Measurements from ENCODE around the gene ERF.

ERF gene

GRCh38 chr19:42242069-42242511 is 12.8 kb downstream of the ERF start:
- DNase-seq (ENCODE audit: low spot score), result peak; percentile 26

GRCh38 chr19:42241279-42241678 is 13.6 kb downstream of the ERF start:
- DNase-seq (ENCODE audit: low spot score), result no peak

GRCh38 chr19:42239544-42240220 is 15.2 kb downstream of the ERF start:
- DNase-seq (ENCODE audit: low spot score), result no peak

DNA sequence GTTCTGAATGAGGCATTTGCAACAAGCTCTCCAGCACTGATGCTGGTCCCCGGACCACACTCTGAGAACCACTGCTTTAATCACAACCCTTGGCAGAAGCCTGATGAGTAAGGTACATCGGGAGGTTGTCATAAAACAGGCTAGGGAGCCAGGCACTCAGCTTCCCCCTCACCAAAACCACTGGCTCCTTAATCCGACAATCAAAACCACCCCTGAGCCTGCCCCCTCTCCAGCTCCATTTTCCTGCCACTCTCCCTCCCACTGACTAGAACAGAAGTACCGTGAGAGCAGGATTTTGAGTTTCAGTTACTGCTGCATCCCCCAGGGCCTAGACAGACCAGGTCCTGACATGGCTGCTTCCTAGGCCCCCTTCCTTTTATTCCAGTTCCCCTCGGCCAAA is 19.7 kb downstream of the ERF start:
- DNase-seq (ENCODE audit: low spot score), result no peak

DNA sequence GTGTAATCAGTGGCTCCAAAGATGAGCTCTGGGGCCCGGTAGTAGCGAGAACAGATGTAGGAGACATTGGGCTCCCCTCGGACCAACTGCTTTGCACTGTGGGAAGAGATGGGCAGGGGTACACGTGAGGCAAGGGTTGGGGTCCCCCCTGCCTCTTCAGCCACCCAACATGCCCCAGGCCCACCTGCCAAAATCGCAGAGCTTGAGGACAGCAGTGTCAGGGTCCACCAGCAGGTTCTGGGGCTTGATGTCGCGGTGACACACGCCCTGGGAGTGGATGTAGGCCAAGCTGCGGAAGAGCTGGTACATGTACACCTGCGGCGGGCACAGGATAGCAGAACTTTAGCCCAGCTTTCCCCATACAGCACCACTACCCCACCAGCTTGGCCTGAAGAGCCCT is 20.6 kb downstream of the ERF start:
- no peak for DNase-seq (ENCODE audit: low spot score)

DNA sequence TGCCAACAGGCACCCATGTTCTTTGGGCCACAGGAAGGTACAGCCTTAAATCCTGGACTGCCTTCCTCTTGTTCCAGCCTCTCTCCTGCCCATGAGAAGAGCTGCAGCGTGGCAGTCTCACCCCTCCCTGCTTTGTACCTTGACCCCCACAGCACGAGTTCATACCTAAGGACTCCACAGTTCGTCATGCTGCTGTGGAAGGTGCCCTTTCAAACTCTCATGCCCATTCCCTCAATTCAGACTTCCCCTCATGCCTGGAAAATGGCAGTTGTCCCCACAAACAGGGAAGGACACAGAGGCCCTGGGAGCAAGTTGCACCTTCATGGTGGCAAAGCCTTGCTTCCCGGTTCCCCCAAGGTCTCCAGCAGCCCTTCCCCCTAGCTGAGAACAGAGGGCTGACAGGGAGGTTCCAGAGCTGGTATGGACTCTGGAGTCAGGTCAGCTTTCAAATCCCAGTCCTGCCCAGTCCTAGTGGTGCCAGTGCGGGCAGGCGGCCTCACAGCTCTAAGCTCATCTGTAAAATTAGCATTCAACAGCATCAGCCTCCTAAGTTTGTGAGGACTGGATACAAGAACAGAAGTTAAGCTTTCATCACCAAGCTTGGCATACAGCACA is 21.1 kb downstream of the ERF start:
- no peak for DNase-seq (ENCODE audit: low spot score)

GRCh38 chr19:42233106-42233505 is 21.8 kb downstream of the ERF start:
- no peak for DNase-seq (ENCODE audit: low spot score)

DNA sequence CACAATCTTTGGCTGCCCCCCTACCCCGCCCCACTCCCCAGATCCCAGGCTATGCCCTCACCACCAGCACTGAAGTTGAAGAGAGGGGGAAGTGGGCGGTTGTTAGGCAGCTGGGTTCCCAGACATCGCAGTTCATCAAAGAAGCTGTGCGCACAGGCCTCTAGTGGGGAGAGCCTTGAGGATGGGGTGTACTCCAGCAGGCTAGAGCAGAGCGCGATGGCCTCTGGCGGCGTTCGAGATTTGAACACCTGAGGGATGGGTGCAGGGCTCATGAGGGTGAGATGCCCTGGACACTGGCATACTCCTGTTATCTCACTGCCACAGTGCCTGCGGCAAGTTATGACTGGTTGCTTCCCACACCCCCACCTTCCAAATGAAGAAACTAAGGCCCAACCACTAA is 22.5 kb downstream of the ERF start:
- no peak for DNase-seq (ENCODE audit: low spot score)

- no peak for DNase-seq (ENCODE audit: low spot score)
These were observed 24.4 kb downstream of the ERF start for GRCh38 chr19:42230571-42230970.

DNA sequence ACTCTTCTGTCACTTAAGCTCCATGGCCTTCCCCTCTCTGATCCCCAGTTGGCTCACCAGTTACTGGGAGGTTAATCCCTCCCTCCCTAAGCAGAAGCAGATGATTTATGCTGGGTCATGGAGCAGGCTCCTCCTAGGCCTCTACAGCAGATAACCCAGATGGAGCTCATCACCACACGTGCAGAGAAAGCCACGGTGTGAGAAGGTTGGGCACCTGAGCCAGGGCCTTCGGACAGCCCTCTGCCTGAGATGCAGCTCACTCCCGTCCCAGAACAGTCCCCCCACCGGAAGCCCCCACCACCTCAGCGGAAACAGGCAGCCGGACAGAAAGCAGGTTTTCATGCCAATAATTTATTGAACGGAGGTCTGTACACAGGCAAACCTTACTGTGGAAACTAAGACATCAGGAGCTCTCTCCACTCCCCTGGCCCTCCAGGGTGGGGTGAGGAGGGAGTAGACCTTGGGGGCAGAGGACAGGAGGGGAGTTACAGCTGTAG is 25.0 kb downstream of the ERF start:
- no peak for DNase-seq (ENCODE audit: low spot score)

DNA sequence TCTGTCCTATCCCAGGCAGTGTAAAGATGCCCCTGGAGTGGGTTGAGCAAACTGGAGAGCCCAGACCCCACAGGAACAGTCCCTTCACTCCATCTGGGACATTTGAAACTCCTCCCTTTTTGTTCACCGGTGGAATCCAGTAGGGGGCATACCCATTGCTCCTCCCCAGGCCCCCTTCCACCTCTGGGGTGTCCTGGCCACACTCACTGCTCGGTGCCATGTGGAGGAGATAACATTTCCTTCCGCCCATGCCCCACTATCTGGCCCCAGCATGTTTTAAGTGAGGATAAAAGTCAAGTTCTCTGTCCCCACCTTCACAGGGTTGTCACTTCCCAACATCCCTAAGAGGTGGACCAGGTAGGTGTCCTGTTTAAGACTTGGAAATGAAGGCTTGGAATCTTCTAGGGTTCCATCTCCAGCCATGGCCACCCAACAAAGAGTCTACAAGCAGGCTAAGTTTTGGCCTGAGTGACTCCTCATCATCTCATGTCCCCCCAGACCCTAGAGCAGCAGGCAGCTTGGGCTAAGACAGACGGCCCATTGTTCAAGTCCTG is 25.6 kb downstream of the ERF start:
- no peak for DNase-seq (ENCODE audit: low spot score)

GRCh38 chr19:42228641-42229040 is 26.3 kb downstream of the ERF start:
- DNase-seq (ENCODE audit: low spot score), result no peak

- DNase-seq (ENCODE audit: low spot score), result no peak
These were observed 28.0 kb downstream of the ERF start for GRCh38 chr19:42226886-42227285.

DNA sequence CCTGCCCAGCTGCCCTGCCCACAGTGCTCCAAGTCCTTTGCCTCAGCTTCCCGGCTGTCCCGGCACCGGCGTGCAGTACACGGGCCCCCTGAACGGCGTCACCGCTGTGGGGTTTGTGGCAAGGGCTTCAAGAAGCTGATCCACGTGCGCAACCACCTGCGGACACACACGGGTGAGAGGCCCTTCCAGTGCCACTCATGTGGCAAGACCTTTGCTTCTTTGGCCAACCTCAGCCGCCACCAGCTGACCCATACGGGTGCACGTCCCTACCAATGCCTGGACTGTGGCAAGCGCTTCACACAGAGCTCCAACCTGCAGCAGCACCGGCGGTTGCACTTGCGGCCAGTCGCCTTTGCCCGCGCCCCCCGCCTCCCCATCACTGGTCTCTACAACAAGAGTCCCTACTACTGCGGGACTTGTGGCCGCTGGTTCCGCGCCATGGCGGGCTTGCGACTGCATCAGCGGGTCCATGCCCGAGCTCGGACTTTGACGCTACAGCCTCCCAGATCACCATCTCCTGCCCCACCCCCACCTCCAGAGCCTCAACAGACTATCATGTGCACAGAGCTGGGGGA is 29.1 kb downstream of the ERF start:
- no peak for DNase-seq (ENCODE audit: low spot score)

DNA sequence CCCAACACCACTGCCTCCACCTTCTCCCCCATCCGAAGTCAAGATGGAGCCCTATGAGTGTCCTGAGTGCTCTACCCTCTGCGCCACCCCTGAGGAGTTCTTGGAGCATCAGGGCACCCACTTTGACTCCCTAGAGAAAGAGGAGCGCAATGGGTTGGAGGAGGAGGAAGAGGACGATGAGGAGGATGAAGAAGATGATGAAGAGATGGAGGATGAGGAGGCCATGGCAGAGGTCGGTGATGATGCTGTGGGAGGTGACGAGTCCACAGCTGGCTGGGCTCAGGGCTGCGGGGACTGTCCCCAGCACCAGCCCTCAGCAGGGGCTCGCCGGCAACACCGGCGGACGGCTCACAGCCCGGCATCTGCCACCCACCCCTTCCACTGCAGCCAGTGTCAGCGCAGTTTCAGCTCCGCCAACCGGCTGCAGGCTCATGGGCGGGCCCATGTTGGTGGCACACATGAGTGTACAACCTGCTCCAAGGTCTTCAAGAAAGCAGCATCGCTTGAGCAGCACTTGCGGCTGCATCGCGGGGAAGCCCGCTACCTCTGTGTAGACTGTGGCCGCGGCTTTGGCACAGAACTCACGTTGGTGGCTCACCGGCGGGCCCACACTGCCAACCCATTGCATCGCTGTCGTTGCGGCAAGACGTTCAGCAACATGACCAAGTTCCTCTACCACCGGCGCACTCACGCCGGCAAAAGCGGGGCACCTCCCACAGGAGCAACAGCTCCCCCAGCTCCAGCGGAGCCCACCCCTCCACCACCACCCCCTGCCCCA is 29.8 kb downstream of the ERF start:
- DNase-seq (ENCODE audit: low spot score), result no peak

DNA sequence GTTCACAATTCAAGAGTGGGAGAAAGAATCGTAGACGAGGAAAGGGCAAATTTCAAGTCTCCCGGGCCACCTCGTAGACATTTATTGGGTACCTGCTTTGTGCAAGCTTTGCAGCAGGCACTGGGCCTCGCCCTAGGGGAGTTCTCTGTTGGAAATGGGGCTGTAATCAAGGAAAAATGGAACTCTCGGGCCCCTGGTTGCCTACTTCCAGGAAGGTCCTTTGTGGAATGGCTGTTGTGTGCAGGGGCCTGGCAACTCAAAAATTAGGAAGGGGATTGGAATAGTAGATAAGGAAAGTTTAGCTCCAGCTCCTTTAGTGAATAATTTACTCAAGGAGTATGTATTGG is 34.2 kb downstream of the ERF start:
- DNase-seq (ENCODE audit: low spot score), result no peak

- DNase-seq (ENCODE audit: low spot score), result peak; percentile 95
These were observed 34.8 kb downstream of the ERF start, which contains the start of gene ZNF526 for GRCh38 chr19:42219812-42220750. TSS of gene ZNF526 (plus strand) at chr19:42220312. CDS start at chr19:42224404, 4,092 bp downstream.

DNA sequence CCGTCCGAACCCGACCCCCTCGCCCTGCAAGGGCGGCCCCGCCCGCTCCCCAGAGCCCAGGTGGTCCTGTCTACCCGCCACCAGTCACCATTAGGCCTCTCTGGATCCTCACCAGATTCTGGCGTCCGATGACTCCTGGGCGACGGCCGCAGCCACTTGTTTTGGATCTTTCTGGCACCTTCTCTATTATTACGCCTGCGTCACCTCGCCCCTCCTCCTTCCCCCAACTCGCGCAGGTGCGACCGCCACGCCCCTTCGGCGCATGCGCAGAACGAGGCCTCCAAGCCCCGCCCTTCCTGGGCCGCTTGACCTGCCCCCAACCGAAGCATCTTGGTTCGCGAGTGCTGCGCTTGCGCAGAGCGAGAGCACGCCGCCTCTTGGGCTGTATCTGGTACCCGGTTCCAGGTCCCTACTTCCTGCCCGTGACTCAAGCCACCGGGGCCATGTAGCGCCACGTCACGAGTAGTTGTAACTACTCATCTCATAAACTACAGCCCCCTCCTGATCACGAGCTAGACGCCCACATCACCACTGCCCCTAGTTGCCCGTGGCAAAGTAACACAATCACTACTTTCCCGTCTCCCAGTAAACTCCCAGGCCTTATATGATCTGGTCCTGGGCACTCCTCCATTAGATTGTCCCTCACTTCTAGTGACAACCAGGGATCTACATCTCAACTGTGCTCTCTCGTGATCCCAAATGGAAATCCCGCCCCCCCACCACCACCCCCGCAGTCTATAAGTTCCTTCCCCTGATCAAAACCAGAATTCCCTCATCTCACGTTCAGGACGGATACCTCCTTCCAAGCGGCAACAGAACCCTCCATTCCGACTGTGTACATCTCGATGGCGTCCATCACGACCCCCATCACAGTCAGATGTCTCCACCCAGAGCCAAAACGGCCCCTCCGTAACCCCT is 37.1 kb downstream of the ERF start, which contains the start of gene DEDD2:
TSS of gene DEDD2 (minus strand) at position 158 of the 918 bp plus-strand sequence. CDS start 670 bp downstream, outside the sequence.
- peak; percentile 93 for DNase-seq (ENCODE audit: low spot score)

DNA sequence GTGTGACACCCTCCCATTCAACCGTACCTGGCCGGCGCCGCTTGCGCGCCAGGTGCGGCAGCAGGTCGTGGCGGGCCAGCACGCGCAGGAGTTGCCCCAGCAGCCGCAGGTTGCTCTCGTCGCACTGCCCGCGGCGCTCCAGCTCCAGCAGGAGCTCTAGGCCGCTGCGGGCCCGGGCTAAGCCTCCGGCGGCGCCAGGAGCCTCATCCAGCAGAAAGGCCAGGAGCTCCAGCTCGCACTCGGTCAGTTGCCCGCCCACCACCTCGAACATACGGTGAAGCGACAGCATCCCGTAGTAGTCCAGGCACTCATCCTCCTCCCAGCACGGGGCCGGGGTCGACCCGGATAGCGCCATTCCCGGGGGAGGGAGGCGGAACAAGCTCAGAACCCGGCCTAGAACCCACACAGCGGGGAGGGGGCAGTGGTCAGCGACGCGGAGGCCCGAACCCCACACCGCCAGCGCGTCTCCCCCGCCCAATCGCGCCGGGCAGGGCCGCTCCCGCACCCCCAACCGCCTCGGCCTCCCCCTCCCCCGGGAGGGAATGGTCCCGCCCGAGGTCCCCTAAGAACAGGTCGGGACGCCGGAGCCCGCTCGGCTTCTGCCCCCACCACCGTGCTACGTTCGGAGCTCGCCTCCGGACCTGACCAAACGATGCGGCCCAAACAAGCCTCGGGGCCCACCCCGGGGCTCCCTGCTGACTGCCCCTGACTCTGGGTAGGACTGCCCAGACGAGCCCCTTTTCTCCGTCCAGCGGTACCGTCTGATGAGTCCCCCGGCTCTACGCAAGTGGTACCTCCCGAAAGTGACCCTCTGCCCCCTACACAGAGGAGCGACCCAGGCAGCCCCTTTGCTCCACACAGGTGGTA is 38.0 kb downstream of the ERF start:
- DNase-seq (ENCODE audit: low spot score), result peak; percentile 14

Measured in globus pallidus (tissue), 1 donor.